DMS79 treated with DMSO at 0.1 percent for 48 hours (cell line): Measurements from ENCODE around the gene NPDC1.

ENCODE experiments used
- DNase-seq: peaks from one replicate; lab custom pipeline; 2025; lab: John Stamatoyannopoulos, UW

NPDC1 gene

DNA sequence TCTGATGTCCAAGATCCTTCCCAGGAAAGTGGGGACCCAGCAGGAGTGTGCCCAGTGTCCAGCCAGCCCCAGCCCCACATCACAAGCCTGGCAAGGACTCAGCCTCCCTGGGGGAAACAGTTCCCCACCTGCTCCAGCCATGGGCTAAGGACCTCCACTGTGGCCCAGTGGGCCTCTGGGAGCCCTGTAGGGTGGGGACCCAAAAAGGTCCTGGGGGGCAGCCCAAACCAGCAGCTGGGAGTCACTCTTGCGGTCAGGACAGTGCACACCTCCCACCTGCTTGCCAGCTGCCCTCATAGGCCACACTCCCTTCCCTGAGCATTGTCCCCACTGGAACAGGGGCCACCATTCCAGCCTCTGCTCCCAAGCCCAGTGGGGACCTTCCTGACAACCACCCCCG is 19.6 kb downstream of the NPDC1 start:
- no peak for DNase-seq

DNA sequence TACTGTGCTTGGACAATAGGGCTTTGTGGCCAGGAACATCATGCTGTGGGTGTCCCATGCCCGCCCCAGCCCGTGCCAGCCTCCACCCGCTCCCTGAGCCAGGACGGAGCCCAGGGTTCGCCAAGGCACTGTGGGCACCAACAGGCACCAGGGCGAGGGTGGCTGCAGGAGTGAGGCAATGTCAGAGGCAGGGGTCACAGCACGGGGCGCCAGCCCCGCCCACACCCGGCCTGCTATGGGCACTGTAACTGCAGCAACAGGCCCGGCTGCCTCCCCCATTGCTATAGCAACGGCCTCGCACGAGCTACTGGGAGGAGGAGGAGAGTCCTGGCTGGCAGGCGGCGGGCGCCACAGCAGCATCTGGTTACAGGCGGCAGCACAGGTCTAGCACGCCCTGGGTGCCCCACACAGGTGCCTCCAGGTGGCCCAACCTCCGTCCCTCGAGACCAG is 20.4 kb downstream of the NPDC1 start:
- DNase-seq: peak; percentile 87

DNA sequence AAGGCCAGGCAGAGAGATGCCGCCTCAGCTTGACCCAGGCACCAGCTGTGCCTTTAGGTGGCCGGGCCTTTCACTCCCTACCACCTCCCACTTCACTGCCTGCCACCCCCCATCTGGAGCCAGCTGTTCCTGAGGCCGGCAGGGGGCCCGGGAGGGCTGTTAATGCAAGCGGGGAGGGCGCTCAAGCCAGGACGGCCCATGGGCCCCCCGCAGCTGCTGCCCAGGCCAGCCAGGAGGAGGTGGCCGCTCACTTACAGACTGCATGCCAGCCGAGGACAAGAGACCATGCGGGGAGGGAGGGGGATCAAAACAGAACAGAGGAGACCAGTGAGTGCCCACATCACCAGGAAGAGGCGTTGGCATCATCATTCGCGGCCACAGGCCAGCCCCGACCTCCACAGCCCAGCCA is 22.4 kb downstream of the NPDC1 start:
- no peak for DNase-seq

DNA sequence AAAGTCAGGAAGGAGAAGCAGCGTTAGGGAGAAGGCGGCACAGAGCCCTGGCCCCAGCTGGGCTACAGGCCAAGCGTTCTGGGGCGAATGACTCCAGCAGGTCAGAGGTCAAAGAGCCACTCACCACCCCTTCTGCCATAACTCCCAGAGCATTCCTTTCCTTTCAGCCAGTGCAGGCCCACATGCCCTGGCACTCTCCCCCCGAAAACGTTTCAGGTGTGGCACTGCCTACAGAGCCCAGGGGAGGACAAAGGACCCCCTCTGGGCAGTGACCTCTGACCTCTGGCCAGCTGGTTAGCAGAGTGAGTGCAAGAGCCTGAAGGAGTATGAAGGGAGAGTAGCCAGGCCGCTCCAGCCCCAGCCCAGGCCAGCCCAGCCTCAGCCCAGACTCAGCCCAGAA is 22.8 kb downstream of the NPDC1 start:
- no peak for DNase-seq

DNA sequence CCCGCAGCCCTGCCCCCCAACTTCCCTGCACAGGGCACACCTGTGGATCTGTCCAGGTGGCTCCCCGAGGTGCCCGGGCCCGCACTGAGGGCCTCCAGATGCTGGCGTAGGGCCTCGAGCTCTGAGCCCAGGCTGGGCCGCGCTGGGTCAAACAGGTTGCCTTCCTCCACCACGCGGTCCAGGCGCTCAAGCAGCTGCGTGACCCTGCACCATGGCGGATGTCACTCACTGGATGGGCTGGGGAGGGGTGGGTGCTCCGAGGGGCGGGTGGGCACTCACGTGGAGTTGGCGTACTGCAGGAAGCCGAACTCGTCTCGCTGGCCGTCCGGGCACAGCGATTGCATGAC is 23.3 kb downstream of the NPDC1 start:
- no peak for DNase-seq

DNA sequence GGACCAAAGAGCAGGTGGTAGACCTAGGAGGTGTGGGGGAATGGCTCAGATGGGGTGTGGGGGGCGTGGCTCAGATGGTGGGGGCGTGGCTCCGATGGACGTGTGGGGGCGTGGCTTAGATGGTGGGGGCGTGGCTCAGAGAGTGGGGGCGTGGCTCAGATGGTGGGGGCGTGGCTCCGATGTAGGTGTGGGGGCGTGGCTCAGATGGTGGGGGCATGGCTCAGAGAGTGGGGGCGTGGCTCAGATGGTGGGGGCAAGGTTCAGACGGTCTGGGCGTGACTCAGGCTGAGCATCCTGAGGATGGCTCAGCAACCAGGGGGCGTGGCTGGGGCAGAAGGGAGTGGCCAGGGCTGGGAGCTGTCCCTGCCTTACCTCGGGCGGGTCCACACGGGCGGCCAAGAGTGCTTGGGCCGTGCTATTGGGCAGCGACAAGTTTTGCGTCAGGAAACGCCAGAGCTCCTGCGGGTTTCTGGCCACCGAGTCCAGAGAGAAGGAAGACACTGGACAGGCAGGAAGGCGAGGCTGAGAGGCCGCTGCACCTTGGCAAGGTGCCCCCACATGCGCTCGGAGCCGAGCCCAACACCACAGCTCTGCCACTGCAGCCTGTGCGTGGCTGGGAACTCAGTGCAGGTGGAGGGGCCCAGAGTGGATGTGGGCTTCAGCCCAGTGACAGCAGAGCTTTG is 23.9 kb downstream of the NPDC1 start:
- no peak for DNase-seq

DNA sequence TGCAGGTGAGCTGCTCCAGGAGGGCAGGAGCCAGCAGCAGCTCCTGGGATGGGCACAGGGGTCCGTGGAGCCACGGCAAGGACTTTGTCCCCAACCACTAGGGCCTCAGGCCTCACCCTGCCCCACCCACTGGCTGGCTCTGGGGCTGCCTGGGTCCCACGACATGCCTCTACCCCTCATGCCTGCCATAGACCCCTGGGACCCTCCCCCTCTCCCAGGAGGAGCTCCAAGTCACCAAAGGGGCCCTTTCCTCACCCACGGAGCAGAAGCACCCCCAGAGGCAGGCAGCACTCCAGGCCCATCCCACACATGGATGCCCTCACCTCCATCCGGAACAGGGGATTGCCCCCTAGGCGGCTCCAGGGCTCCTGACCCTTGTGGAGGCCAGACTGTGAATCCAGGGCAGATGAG is 24.4 kb downstream of the NPDC1 start:
- DNase-seq: no peak

DNA sequence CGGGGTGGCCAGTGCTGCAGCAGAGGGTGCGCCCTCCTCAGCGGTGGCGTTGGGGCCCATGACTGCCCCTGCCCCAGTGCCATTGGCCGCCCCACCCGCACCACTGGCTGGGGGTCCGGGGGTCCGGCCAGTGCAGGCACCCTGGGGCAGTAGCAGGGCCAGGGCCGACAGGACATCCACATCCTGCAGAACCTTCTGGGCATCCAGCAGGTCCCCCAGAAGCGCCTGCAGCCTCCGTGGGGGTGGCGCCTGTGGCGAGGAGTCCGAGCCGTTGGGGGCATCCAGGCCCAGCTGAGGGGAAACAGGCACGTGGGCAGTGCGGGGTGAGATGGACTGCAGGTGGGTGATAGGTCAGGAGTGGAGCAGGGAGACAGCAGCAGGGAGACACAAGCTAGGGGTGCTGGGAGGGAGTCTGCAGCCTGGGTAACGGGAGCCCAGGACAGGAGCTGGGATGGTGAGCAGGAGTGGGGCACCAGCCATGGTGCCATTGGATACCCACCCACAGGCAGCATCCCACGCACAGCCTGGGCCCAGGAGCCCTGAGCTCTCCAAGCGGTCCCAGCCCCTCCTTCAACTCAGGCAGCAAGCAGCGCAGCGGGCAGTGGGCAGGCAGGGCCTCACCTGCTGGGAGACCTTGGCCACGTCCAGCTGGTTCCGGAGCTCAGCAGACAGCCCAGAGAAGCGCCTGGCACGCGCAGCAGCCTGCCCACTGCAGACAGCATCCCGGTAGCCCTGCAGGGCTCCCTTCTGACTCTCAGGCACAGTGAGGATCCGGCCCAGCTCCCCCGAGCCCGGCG is 25.0 kb downstream of the NPDC1 start:
- no peak for DNase-seq

DNA sequence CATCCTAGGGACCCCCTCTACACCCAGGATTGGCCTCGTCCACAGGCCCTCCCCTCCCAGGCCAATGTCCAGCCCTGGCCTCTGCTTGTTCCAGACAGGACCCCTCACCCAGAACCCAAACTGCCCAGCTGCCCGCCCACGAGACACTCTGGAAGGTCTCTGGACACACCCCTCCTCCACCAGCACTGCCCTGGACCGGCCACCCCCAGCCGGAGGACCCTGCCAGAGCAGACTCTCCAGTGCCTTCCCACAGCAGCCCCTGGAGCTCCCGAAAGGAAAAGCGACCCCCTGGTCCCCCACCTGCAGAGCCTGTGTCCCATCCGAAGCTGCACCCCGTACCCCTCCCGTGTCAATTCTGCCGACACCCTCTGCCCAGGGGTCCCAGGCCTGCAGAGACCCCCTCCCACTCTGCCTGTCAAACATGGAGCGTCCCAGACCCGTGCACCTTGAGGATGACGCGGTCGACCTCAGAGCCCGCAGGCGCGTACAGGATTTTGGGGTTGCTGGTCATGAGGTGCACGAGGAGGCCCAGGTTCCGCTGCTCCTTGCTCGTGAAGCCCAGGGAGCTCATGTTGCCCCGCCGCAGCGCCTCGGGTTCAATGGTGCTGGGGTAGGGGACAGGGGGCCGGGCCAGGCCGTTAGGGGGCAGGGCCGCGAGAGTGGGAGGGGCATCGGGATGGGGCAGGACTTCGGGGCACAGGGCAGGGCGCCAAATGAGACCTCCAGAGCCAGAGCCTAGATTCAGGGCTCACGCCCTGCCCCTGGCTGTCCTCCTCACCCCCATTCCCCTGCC is 25.9 kb downstream of the NPDC1 start:
- no peak for DNase-seq

DNA sequence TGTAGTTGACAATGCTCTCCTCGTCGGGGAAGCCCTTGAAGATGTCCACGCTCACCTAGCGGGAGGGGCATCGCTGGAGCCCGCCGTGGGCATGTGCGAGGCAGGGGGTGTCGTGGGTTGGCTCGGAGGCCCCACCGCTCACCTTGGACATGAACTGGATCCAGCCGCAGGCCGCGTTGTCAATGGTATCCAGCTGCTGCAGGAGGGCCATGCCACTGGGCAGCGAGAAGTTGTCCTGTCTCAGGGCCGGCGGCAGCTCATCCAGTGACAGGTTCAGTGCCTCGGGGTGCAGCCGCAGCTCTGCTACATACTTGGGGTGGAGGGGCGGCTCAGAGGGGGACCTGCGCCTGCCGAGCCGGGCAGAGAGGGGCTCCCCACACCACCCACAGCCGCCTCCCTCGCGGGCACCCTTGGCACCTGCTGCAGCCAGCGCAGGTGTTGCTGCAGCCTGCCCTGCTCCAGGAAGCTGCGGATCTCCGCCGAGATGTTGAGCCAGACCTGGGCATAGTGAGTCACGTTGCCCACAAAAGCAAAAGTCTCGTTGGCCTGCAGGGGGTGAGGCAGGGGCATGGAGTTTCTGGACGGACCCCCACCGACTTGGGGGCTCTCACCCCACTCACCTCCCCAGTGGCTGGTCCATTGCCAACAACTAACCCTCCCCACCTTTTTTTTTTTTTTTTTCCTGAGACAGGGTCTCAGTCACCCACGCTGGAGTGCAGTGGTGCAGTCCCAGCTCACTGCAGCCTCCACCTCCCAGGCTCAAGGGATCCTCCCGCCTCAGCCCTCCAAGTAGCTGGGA is 27.0 kb downstream of the NPDC1 start:
- DNase-seq: no peak

DNA sequence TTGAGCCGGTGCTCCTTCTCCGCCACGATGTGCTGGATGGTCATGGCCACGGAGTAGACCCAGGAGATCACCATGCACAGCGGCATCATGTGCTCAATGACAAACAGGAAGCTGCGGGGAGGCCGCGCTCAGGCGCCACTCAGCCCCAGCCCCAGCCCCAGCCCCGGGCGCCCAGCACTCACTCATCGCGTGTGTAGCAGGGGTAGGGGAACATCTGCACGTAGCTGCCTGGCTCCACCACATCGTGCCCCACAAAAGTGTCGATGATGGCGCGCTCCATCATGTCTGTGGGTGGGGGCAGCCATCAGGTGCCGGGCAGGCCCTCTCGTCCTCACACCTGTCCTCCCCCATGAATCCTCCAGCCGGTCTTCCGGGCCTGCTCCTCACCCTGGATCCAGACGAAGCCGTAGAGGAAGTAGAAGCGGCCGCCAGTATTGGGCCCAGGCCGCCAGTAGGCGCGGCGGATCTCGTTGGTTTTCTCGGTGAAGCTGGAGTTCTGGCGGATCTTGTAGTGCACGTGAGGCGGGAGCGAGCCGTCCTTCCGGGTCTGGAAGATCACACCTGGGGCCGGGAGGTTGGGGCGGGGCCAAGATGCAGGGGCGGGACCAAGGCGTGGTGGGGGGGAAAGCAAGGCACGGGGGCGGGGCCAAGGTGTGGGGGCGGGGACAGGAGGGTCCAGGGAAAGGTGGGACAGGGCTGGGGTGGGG is 28.0 kb downstream of the NPDC1 start:
- DNase-seq: no peak

DNA sequence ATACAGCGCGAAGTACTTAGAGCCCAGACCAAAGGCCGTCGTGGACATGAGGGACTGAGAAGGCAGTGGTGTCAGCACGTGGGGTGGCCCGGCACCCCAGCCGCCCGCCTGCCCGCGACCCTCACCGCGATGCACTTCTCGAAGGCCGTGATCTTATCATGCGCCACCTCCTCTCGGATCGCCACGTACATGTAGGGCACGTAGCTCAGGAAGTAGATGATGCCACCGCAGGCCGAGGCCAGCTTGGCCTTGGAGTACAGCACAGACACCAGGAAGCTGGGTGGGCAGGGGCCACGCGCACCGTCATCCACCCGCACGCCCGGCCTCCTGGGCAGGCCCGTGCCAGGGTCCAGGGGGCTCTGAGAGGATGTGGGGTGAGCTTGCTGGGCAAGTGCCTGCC is 28.9 kb downstream of the NPDC1 start:
- DNase-seq: no peak

DNA sequence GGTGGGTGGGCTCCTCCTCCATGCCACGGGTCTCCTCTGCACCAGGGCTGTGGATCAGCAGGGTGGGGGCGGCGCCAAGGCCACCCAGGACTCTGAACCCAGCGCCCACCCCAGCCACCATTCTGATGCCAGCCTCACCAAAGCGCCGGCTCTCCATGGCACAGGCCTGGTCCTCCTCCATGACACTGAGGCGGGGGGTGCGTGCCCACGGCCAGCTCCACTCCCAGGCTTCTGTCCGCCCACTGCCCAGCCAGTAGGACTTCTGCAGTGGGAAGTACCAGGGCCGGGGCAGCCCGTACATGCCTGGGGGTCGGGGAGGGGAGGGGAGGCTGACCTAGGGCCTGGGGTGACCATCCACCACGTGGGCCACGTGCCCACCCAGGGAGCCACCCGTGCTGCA is 29.5 kb downstream of the NPDC1 start:
- no peak for DNase-seq

DNA sequence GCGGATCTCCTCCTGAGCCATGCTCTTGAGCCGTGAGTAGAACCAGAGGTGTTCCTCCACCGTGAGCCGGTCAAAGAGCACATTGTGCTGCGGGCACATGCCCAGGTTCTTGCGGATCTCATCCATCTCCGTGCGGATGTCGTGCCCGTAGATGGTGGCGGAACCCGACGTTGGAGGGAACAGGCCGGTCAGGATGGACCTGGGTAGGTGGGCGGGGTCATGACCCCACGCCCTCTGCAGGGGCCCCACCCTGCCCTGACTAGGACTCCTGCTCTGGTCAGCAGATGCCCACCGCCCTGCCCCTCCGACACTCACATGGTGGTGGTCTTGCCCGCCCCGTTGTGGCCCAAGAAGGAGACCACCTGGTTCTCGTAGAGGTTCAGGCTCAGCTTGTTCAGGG is 30.0 kb downstream of the NPDC1 start:
- DNase-seq: no peak

DNA sequence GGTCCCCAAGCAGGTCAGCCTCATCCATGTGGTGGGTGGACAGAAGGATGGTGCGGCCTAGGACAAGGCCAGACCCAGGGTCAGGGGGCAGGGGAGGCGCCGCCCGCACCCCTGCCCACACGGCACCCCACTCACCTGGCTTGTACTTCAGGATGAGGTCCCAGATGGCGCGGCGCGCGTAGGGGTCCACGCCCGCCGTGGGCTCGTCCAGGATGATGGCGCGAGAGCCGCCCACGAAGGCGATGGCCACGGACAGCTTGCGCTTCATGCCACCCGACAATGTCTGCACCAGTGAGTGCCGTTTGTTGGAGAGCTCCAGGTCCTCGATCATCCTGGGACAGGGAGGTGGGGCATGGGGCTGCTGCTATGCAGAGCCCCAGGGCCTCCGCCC is 30.4 kb downstream of the NPDC1 start:
- DNase-seq: no peak

DNA sequence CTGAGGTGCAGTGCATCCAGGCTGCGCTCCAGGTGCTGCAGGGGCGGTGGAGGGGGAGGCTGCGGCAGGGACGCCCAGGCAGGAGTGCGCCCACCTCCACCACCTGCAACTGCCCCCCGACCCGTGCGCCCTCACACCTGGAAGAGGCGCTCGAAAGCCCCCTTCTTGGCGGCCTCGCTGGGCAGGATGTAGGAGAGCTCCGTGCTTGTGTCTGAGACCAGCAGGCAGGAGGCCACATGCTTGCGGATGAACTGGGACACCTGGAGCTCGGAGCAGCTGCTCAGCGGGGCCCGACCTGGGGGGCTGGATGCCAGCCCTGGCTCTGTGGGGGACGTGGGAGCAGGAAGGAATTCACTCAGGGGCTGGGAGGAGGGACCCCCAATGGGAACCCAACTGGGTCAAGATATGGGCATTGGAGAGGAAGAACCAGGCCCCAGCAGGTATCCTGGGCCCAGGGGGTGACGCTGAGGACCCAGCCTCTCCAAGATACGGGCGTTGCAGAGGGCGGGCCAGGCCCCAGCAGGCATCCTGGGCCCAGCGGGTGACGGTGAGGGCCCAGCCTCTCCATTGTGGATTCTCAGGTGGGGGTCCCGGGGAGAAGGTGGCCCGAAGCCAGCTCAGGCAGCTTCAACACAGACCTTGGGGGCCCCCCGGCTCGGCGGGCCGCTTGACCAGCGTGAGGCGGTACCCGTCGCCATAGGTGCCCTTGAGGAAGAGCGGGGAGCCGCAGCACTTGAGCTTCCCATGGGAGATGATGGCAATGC is 31.0 kb downstream of the NPDC1 start:
- no peak for DNase-seq

DNA sequence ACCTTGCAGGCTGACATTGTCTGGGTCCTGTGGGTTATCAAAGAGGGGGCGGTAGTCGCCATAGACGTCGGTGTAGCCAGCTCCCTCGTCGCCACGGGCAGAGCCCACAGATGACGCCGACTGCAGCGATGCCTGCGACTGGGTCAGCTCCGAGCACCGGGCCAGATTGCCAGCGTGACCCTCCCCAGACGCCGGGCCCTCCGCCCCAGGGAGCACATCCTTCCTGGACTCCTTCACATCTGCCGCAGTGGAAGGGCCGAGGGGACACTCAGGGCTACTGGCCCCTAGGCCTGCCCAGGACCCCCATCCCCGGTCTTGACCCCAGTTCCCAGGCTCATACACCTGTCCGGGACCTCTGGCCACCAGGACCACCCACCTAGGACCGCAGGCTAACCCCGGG is 31.8 kb downstream of the NPDC1 start:
- no peak for DNase-seq

DNA sequence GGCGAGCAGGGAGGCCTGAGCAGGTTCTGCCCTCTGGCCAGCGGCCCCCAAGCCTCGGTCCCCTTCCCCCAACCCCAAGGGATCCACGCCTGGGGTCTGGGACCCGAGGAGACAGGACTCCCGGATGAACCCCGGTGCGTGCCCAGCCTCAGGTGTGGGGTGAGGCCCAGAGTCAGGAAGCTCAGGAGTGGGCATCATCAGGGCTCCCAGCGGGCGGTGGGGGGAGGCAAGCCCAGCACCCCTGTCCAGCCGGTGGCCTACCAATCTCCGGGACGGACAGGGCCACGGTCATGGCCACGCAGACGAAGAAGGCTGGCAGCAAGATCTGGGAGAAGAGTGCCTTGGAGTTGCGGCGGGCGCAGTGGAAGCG is 32.4 kb downstream of the NPDC1 start:
- no peak for DNase-seq

DNA sequence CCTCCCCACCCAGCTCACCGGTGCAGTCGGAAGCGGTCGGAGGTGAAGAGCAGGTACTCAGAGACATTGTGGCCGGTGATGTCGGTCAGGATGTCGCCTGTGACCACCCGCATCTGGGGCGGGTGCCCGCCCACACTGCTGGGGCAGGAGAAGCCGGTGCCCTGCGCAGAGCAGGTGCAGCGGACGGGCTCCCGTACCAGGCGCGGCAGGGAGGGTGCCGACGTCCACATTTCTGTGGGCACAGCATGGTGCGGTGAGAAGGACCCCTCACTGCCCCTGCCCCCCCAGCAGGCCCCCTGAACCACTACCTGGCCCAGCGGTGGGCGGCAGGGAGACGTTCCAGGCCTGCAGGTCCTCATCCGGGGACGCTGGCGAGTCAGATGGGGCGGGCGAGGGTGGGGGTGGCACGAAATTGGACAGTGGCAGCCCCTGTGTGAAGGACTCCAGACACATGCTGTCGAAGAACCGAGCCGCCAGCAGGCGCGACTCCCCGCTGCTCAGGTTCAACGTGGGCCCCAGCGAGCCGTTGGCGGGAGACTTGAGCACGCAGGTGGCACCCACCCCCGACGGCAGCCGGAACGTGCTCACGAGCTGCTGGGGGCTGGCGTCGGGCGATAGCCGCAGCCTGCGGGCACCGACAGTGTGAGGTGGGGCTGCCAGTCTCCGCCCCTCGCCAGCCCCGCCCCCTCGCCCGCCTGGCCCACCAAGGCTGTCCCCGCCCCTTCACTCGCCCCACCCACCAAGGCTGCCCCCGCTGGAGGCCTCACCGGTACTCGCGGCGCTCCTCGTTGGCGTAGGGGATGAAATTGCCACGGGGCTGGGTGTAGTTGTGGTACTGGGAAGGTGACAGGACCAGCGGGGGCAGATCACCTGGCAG is 33.0 kb downstream of the NPDC1 start:
- no peak for DNase-seq
